CD8-positive, alpha-beta memory T cell (primary cell): ENCODE results near the gene ASB1. TPM values are rescaled to one million over a fixed set of nuclear protein-coding genes. Genes with fewer than 3 reads are reported as not detected.

Experiments used
- CTCF ChIA-PET: fragments of 350-600 bp; sonication (Branson Sonifier 250); formaldehyde crosslinking; loops from one replicate; lab custom pipeline; 2021; ENCODE audit warnings: antibody characterized with exemption; lab: Charles Lee
- POLR2A ChIA-PET: fragments of 350-600 bp; sonication (Branson Sonifier 250); formaldehyde crosslinking; loops from one replicate; lab custom pipeline; 2021; ENCODE audit warnings: antibody characterized with exemption; lab: Charles Lee
- DNase-seq, 5 donors: peaks; one replicate each; pipeline versions ENCODE4 v3.0.0 to v3.0.0-alpha.2; 2020 to 2022; ENCODE audit warnings: mixed read lengths in 1 of 5
- H3K27ac ChIP-seq: one replicate; pipeline ENCODE4 v1.7.0; 2013; ENCODE audit warnings: low read depth, mild to moderate bottlenecking, low read length, moderate library complexity
- H3K27me3 ChIP-seq: 2 replicates; pipeline ENCODE4 v1.7.0; 2013; ENCODE audit warnings: low read length, mild to moderate bottlenecking; ENCODE audit not compliant: insufficient read depth, poor library complexity, severe bottlenecking
- H3K36me3 ChIP-seq: 2 replicates; pipeline ENCODE4 v1.7.0; 2013; ENCODE audit warnings: mild to moderate bottlenecking, low read length, moderate library complexity; ENCODE audit not compliant: insufficient read depth
- H3K4me1 ChIP-seq: 2 replicates; pipeline ENCODE4 v1.7.0; 2013; ENCODE audit warnings: mild to moderate bottlenecking, low read length, moderate library complexity; ENCODE audit not compliant: insufficient read depth
- H3K4me3 ChIP-seq: 2 replicates; pipeline ENCODE4 v1.7.0; 2013; ENCODE audit warnings: mild to moderate bottlenecking, low read length
- H3K9me3 ChIP-seq: 2 replicates; pipeline ENCODE4 v1.7.0; 2013; ENCODE audit warnings: mild to moderate bottlenecking, low read length
- H3K27ac Mint-ChIP-seq, 8 donors: one replicate each; pipeline ENCODE4 v1.8.0; 2020 to 2021; ENCODE audit warnings: mixed read lengths in 8 of 8, mild to moderate bottlenecking in 6 of 8, inconsistent platforms in 3 of 8, moderate library complexity in 3 of 8
- H3K27me3 Mint-ChIP-seq, 2 donors: one replicate each; pipeline ENCODE4 v1.8.0; 2020 to 2021; ENCODE audit warnings: mixed read lengths in 2 of 2, mild to moderate bottlenecking in 1 of 2, moderate library complexity in 1 of 2
- H3K36me3 Mint-ChIP-seq, 3 donors: one replicate each; pipeline ENCODE4 v1.8.0; 2020 to 2021; ENCODE audit warnings: mixed read lengths in 3 of 3, inconsistent platforms in 1 of 3, mild to moderate bottlenecking in 1 of 3
- H3K4me1 Mint-ChIP-seq, 3 donors: one replicate each; pipeline ENCODE4 v1.8.0; 2020 to 2021; ENCODE audit warnings: mixed read lengths in 3 of 3, inconsistent platforms in 1 of 3, mild to moderate bottlenecking in 1 of 3
- H3K4me3 Mint-ChIP-seq, 7 donors: one replicate each; pipeline ENCODE4 v1.8.0; 2020 to 2021; ENCODE audit warnings: mixed read lengths in 7 of 7, mild to moderate bottlenecking in 6 of 7, moderate library complexity in 4 of 7, inconsistent platforms in 2 of 7
- H3K9me3 Mint-ChIP-seq, 5 donors: one replicate each; pipeline ENCODE4 v1.8.0; 2020 to 2022; ENCODE audit warnings: mixed read lengths in 5 of 5, mild to moderate bottlenecking in 3 of 5, moderate library complexity in 2 of 5, inconsistent platforms in 1 of 5
- polyA plus RNA-seq: library from polyadenylated mRNA; unstranded; fragments of 300-500 nt; fragmentation: Illumina TruSeq; gene quantifications from one replicate; pipeline ENCODE4 v1.2.3, GENCODE V29; 2021
- total RNA-seq, 2 experiments: library from RNA; stranded (reverse); gene quantifications; one replicate each; pipeline ENCODE4 v1.2.3, GENCODE V29; 2021

The ASB1 gene
- total RNA-seq = 10 to 100 TPM; 41.8 to 41.9 TPM
- polyA plus RNA-seq = 25.9 TPM

DNA sequence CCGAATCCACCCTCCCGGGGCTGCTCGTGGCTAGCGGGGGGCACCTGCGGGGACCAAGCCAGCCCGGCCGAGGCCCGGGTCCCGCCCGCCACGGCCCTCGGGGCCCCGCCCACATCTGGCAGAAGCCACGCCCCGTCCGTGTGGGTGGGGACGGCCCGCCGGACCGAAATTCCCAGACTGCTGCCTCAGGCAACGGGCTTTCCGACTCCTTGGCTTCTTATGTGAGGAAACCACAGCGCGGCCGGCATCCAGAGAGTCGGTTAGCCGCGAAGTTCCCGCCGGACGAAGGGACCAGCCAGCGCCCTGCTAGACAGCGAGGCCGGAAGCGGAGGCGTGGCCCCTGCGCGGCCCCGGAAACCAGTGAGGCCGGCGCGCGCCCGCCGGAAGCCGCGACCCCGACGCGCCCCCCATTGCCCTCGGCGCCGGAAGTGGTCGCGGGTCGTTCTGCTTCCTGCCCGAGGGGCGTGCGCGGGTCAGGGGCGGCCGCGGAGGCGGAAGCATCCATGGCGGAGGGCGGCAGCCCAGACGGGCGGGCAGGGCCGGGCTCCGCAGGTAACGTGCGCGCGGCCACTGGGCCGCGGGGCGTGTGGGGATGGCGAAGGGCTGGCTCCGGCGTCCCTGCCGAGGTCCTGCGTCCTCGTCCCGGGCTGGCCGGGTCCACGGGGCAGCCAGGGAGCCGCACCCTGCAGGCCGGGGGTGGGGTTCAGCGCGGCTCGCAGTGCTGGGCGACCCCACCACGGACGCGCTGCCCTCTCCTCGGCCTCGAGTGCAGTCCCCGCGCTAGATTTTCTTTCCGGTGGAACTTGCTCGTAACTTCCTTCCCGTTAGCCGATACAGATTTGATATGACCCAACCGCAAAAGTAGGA lies at the start of gene ASB1:
ASB1 (plus strand) TSS at position 360 of the 867 bp plus-strand sequence; CDS start at position 504, 144 bp downstream.
- peak within 1 kb of the TSS; percentile 90 to 97 (median 95) for H3K27ac Mint-ChIP-seq
- H3K4me3 Mint-ChIP-seq = peak within 1 kb of the TSS; percentile 91 to 95 (median 93)
- peak; percentile 72 to 89 (median 84) for DNase-seq
- ChIA-PET POLR2A (no interaction called here), CTCF (no interaction called here)
- peaks cover 31% of the 10 kb centered on the region for H3K4me1 ChIP-seq
- no peaks in the 10 kb centered on the region for H3K27me3 Mint-ChIP-seq
- no peaks in the 10 kb centered on the region for H3K9me3 Mint-ChIP-seq
- peak within 1 kb of the TSS; percentile 92 for H3K27ac ChIP-seq
- peaks cover 45 to 57% (median 56%) of the 10 kb centered on the region in 3 donors for H3K4me1 Mint-ChIP-seq
- no peaks in the 10 kb centered on the region for H3K27me3 ChIP-seq
- peak within 1 kb of the TSS; percentile 91 for H3K4me3 ChIP-seq
- peaks cover 5% of the 10 kb centered on the region for H3K36me3 ChIP-seq
- no peaks in the 10 kb centered on the region for H3K9me3 ChIP-seq
- peaks cover 4 to 34% (median 9%) of the 10 kb centered on the region in 3 donors for H3K36me3 Mint-ChIP-seq

DNA sequence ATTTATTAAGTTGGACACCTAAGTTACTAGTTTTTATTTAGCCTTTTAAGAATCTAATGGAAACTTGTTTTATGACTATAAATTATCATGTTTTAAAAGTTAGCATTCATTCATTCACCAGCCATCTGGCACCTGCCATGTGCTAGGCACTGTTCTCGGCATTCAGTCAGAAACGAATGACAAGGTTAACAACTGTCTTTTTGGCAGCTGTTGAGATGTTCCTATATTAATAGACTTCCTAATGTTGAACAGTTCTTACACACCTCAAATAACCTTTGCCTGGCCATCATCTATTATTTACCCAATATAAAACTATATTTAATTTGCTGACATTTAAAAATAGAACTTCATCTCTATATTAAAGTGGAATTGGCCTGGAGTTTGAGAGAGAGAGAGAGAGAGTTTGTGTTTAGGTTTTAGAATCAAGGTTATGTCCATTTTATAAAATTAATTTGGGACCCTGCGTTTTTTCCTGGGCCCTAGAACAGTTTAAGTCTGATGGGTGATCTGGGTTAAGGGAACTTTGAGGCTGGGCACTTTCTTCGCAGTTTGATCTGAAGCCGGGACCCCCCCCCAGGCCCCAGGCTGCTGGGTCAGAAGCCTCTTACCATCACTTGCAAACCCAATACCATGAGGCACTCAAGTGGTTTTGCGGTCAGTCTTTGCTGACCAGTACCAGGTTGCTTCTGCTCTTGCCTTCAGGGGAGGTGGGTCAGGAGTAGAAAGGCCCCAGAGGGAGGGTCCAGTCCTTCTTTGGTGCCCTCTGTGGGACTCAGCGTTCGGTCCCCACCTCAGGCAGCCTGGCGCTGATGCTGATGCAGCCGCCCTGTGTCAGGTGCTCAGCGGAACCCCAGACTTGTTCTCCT lies 48.3 kb upstream of the ASB1 start:
- Histone ChIP-seq H3K9me3 (no peaks in the 10 kb centered on the region), H3K27me3 (no peaks in the 10 kb centered on the region), H3K4me1 (peaks cover 22% of the 10 kb centered on the region), H3K36me3 (no peaks in the 10 kb centered on the region), H3K4me3 (no peak overlapping the region), H3K27ac (no peak overlapping the region)
- Mint-ChIP-seq H3K27me3 (peaks cover 0 to 1% of the 10 kb centered on the region in 2 donors), H3K9me3 (no peaks in the 10 kb centered on the region), H3K36me3 (peaks cover 5 to 16% (median 13%) of the 10 kb centered on the region in 3 donors), H3K4me1 (peaks cover 32 to 42% (median 36%) of the 10 kb centered on the region in 3 donors), H3K27ac (peak overlapping the region in 1 of 8 donors; percentile 16), H3K4me3 (no peak overlapping the region)
- ChIA-PET CTCF (no interaction called here), POLR2A (no interaction called here)
- no peak for DNase-seq

- no peak overlapping the region for H3K27ac ChIP-seq
- no peaks in the 10 kb centered on the region for H3K9me3 ChIP-seq
- ChIA-PET POLR2A (no interaction called here), CTCF (no interaction called here)
- H3K4me1 ChIP-seq = peaks cover 22% of the 10 kb centered on the region
- Mint-ChIP-seq H3K4me3 (peak overlapping the region in 4 of 7 donors; percentile 13 to 64 (median 40)), H3K27ac (peak overlapping the region in 5 of 8 donors; percentile 16 to 74 (median 66)), H3K9me3 (no peaks in the 10 kb centered on the region), H3K4me1 (peaks cover 32 to 42% (median 36%) of the 10 kb centered on the region in 3 donors), H3K27me3 (peaks cover 0 to 1% of the 10 kb centered on the region in 2 donors), H3K36me3 (peaks cover 12 to 22% (median 13%) of the 10 kb centered on the region in 3 donors)
- H3K27me3 ChIP-seq = no peaks in the 10 kb centered on the region
- DNase-seq = peak in 2 of 5 donors; percentile 6 to 12
- H3K4me3 ChIP-seq = no peak overlapping the region
- no peaks in the 10 kb centered on the region for H3K36me3 ChIP-seq
Measured at GRCh38 chr2:238379096-238379810, 47.5 kb upstream of the ASB1 start.

- no peaks in the 10 kb centered on the region for H3K9me3 Mint-ChIP-seq
- H3K36me3 Mint-ChIP-seq = peaks cover 12 to 22% (median 15%) of the 10 kb centered on the region in 3 donors
- no peak for DNase-seq
- H3K27me3 Mint-ChIP-seq = peaks cover 0 to 1% of the 10 kb centered on the region in 2 donors
- H3K9me3 ChIP-seq = no peaks in the 10 kb centered on the region
- H3K27me3 ChIP-seq = no peaks in the 10 kb centered on the region
- peaks cover 32 to 42% (median 36%) of the 10 kb centered on the region in 3 donors for H3K4me1 Mint-ChIP-seq
- CTCF ChIA-PET = no interaction called here
- no peak overlapping the region for H3K4me3 ChIP-seq
- POLR2A ChIA-PET = no interaction called here
- no peaks in the 10 kb centered on the region for H3K36me3 ChIP-seq
- no peak overlapping the region for H3K27ac ChIP-seq
- peaks cover 22% of the 10 kb centered on the region for H3K4me1 ChIP-seq
- no peak overlapping the region for H3K4me3 Mint-ChIP-seq
- H3K27ac Mint-ChIP-seq = no peak overlapping the region
Measured at GRCh38 chr2:238380336-238380735, 46.4 kb upstream of the ASB1 start.

GRCh38 chr2:238380785-238381184 lies 45.9 kb upstream of the ASB1 start:
- Histone ChIP-seq H3K27me3 (no peaks in the 10 kb centered on the region), H3K4me3 (no peak overlapping the region), H3K27ac (no peak overlapping the region), H3K9me3 (no peaks in the 10 kb centered on the region), H3K4me1 (peaks cover 22% of the 10 kb centered on the region), H3K36me3 (no peaks in the 10 kb centered on the region)
- Mint-ChIP-seq H3K9me3 (no peaks in the 10 kb centered on the region), H3K4me1 (peaks cover 32 to 42% (median 36%) of the 10 kb centered on the region in 3 donors), H3K36me3 (peaks cover 12 to 22% (median 15%) of the 10 kb centered on the region in 3 donors), H3K4me3 (no peak overlapping the region), H3K27ac (no peak overlapping the region), H3K27me3 (peaks cover 0 to 1% of the 10 kb centered on the region in 2 donors)
- DNase-seq = no peak
- POLR2A ChIA-PET = interaction anchor here (0.6 kb wide), 1 partner anchor 52 kb away, joined by 3 read pairs; no protein-coding TSS in a partner anchor
- CTCF ChIA-PET = no interaction called here

DNA sequence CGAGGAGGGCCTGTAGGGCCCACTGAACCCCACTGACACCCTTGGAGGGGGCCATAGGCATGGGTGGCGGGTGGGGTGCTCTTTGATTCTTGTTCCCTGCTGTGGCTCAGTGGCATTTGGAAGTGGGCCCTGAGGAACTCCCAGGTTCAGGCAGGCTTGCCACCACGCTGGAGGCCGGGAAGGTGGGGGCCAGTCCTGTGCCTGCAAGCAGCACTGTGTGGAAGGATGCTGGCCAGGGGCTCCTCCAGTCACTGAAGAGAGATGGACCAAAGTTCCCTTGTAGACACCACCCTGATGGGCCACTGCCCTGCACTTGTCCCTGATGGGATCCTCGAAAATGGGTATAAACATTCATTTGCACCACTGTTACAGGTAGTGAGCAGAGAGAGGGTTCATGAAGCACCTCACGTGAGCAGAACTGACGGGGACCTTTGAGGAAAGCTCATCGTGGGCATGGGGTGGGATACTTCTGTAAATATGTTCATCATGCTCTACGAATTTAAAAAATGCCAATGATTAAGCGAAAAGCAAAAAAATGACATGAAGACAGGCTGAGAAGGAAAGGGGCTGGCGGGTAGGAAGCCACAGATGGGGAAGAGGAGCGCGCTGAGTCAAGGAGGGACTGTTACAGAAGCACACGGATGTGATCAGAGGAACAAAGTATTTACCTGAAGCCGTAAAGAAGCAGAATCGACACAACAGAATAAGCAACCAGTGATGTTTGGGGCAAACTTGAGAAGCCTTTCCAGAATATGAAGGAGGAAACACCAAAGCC lies 45.2 kb upstream of the ASB1 start:
- CTCF ChIA-PET = no interaction called here
- peaks cover 12 to 22% (median 15%) of the 10 kb centered on the region in 3 donors for H3K36me3 Mint-ChIP-seq

DNA sequence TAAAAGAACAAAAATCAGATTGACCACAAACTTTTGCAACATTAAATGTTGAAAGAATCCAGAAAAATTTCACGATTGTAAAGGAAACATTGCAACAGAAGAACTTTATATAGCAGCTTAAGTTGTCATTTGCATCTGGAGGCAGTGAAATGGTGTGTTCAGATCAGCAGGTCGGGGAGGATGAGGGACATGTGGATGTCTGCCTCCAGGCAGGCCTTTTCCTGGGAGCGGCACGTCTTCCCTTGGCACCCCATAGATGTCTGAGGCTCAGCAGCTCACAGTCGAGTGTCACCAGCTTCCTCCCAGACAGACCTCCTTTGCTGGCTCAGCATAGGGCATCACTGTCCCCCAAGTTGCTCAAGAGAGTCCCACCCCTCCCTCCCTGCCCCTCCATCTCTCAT lies 44.3 kb upstream of the ASB1 start:
- Mint-ChIP-seq H3K9me3 (no peaks in the 10 kb centered on the region), H3K27ac (no peak overlapping the region), H3K4me3 (no peak overlapping the region), H3K27me3 (peaks cover 0 to 1% of the 10 kb centered on the region in 2 donors), H3K36me3 (peaks cover 12 to 22% (median 15%) of the 10 kb centered on the region in 3 donors), H3K4me1 (peaks cover 32 to 37% (median 32%) of the 10 kb centered on the region in 3 donors)
- Histone ChIP-seq H3K36me3 (no peaks in the 10 kb centered on the region), H3K9me3 (no peaks in the 10 kb centered on the region), H3K27me3 (no peaks in the 10 kb centered on the region), H3K4me3 (no peak overlapping the region), H3K4me1 (peaks cover 15% of the 10 kb centered on the region), H3K27ac (no peak overlapping the region)
- DNase-seq = no peak
- ChIA-PET POLR2A (no interaction called here), CTCF (no interaction called here)

More for the DNA sequence above, 45.2 kb upstream of the ASB1 start:
- no peaks in the 10 kb centered on the region for H3K9me3 ChIP-seq
- H3K9me3 Mint-ChIP-seq = no peaks in the 10 kb centered on the region
- H3K27me3 ChIP-seq = no peaks in the 10 kb centered on the region
- H3K27ac Mint-ChIP-seq = no peak overlapping the region
- no peak overlapping the region for H3K4me3 Mint-ChIP-seq
- POLR2A ChIA-PET = interaction anchor here (0.6 kb wide), 1 partner anchor 53 kb away, joined by 3 read pairs; no protein-coding TSS in a partner anchor
- H3K36me3 ChIP-seq = no peaks in the 10 kb centered on the region
- H3K4me1 ChIP-seq = peaks cover 22% of the 10 kb centered on the region
- H3K4me1 Mint-ChIP-seq = peaks cover 32 to 41% (median 36%) of the 10 kb centered on the region in 3 donors
- DNase-seq = no peak
- no peak overlapping the region for H3K27ac ChIP-seq
- peaks cover 0 to 1% of the 10 kb centered on the region in 2 donors for H3K27me3 Mint-ChIP-seq
- no peak overlapping the region for H3K4me3 ChIP-seq
